HCT116 (cell line): Measurements from ENCODE around the gene LCK. TPM values are rescaled to one million over a fixed set of nuclear protein-coding genes. Genes with fewer than 3 reads are reported as not detected.

Experiments used
- ATAC-seq: fragments of 200-7000 bp; cut with Tn5 transposase; 2 replicates; pipeline ENCODE4 v1.9.1; 2020; ENCODE audit warnings: mild to moderate bottlenecking, moderate library complexity
- BruUV-seq: library from RNA; stranded (reverse); fragments of 400-500 nt; replicated peaks from 2 replicates; lab custom pipeline; 2021; lab: Mats Ljungman, UMichigan
- CTCF ChIA-PET: fragments of 300-600 bp; sonication (Branson Sonifier 250); formaldehyde crosslinking; loops from one replicate; lab custom pipeline; 2021; ENCODE audit warnings: antibody characterized with exemption; lab: Charles Lee
- POLR2A ChIA-PET: fragments of 300-600, 350-600 bp; sonication (Branson Sonifier 250); formaldehyde crosslinking; loops from one replicate; lab custom pipeline; 2021; ENCODE audit warnings: antibody characterized with exemption; lab: Charles Lee
- RAD21 ChIA-PET, 2 experiments: fragments of 300-600 bp; sonication (Branson Sonifier 250); formaldehyde crosslinking; loops; one replicate each; lab custom pipeline; 2023; ENCODE audit warnings: low total read pairs in 2 of 2; ENCODE audit not compliant: uncharacterized antibody in 2 of 2, unreplicated experiment in 2 of 2, low non-redundant PET in 1 of 2; lab: Charles Lee
- DNase-seq: peaks from one replicate; pipeline ENCODE4 v3.0.0-alpha.2; 2010; ENCODE audit warnings: low read depth, low spot score
- H2AFZ ChIP-seq: fragments of 200-600 bp; shearing (Covaris generic), sonication (generic); 2 replicates; pipeline ENCODE4 v1.6.1; 2017; ENCODE audit warnings: low read depth, mixed run types, mixed read lengths, antibody characterized with exemption, low read length; ENCODE audit not compliant: poor library complexity, severe bottlenecking
- H3K27ac ChIP-seq: 2 replicates; pipeline ENCODE4 v1.5.1; 2012; ENCODE audit warnings: low read depth, low read length
- H3K27me3 ChIP-seq: fragments of 200-600 bp; sonication (generic); 2 replicates; pipeline ENCODE4 v1.6.1; 2016; ENCODE audit warnings: mixed run types, low read length, mixed read lengths; ENCODE audit not compliant: insufficient read depth
- H3K36me3 ChIP-seq, 2 experiments: fragments of 200-500 bp in 1 of 2; fragments of 200-600 bp in 1 of 2; sonication (Bioruptor generic) in 1 of 2; sonication (generic) in 1 of 2; 2 replicates each; pipeline versions ENCODE4 v1.5.1 to v1.6.1; 2014 to 2016; ENCODE audit warnings: low read length in 2 of 2, inconsistent platforms in 1 of 2, mixed read lengths in 1 of 2, mixed run types in 1 of 2; ENCODE audit not compliant: insufficient read depth in 2 of 2, control insufficient read depth in 1 of 2
- H3K4me1 ChIP-seq, 2 experiments: fragments of 200-600 bp in 1 of 2; sonication (generic) in 1 of 2; 2 replicates each; pipeline versions ENCODE4 v1.5.1 to v1.6.1; 2012 to 2017; ENCODE audit warnings: low read length in 2 of 2, inconsistent platforms in 1 of 2, mild to moderate bottlenecking in 1 of 2, mixed read lengths in 1 of 2, mixed run types in 1 of 2, moderate library complexity in 1 of 2; ENCODE audit not compliant: insufficient read depth in 2 of 2, control insufficient read depth in 1 of 2
- H3K4me2 ChIP-seq: fragments of 200-600 bp; sonication (generic); 2 replicates; pipeline ENCODE4 v1.6.1; 2017; ENCODE audit warnings: mixed run types, low read length, mixed read lengths
- H3K4me3 ChIP-seq, 2 experiments: fragments of 200-600 bp in 1 of 2; sonication (generic) in 1 of 2; replicated peaks in 1 of 2; 2 replicates each; pipeline ENCODE4 v1.5.1; 2011 to 2016; ENCODE audit warnings: low read length in 2 of 2, control low read depth in 1 of 2, low read depth in 1 of 2, mild to moderate bottlenecking in 1 of 2, mixed read lengths in 1 of 2, mixed run types in 1 of 2
- H3K79me2 ChIP-seq: fragments of 200-600 bp; sonication (generic); 2 replicates; pipeline ENCODE4 v1.6.1; 2017; ENCODE audit warnings: mild to moderate bottlenecking, mixed run types, low read length, moderate library complexity, mixed read lengths; ENCODE audit not compliant: insufficient read depth
- H3K9ac ChIP-seq: fragments of 200-600 bp; sonication (generic); 2 replicates; pipeline ENCODE4 v1.6.1; 2016; ENCODE audit warnings: low read length, mixed read lengths
- H3K9me2 ChIP-seq: fragments of 200-600 bp; sonication (generic), shearing (Covaris generic); 2 replicates; pipeline ENCODE4 v1.6.1; 2017; ENCODE audit warnings: mixed run types, mild to moderate bottlenecking, moderate library complexity; ENCODE audit not compliant: insufficient read depth
- H3K9me3 ChIP-seq, 2 experiments: fragments of 200-500 bp in 1 of 2; fragments of 200-600 bp in 1 of 2; sonication (Bioruptor generic) in 1 of 2; sonication (generic) in 1 of 2; 2 replicates each; pipeline ENCODE4 v1.6.1; 2014 to 2017; ENCODE audit warnings: low read length in 2 of 2, mixed read lengths in 2 of 2, inconsistent platforms in 1 of 2, low read depth in 1 of 2, mild to moderate bottlenecking in 1 of 2, mixed run types in 1 of 2, moderate library complexity in 1 of 2; ENCODE audit not compliant: control insufficient read depth in 1 of 2, insufficient read depth in 1 of 2
- H4K20me1 ChIP-seq: fragments of 200-600 bp; sonication (generic), shearing (Covaris generic); 2 replicates; pipeline ENCODE4 v1.6.1; 2017; ENCODE audit warnings: mixed run types, mild to moderate bottlenecking, moderate library complexity; ENCODE audit not compliant: insufficient read depth
- ATF3 ChIP-seq: IDR thresholded peaks from 2 replicates; pipeline ENCODE4 v1.6.1; 2012
- CBX3 ChIP-seq: IDR thresholded peaks from 2 replicates; pipeline ENCODE4 v1.6.1; 2012; ENCODE audit warnings: low read depth
- CEBPB ChIP-seq: IDR thresholded peaks from 2 replicates; pipeline ENCODE4 v1.6.1; 2012; ENCODE audit warnings: low read depth
- EGR1 ChIP-seq: IDR thresholded peaks from 2 replicates; pipeline ENCODE4 v1.6.1; 2012; ENCODE audit warnings: low read depth
- ELF1 ChIP-seq: IDR thresholded peaks from 2 replicates; pipeline ENCODE4 v1.6.1; 2012; ENCODE audit warnings: low read depth, borderline replicate concordance
- EZH2 ChIP-seq: fragments of 200-600 bp; sonication (generic); IDR thresholded peaks from 2 replicates; pipeline ENCODE4 v1.6.1; 2017; ENCODE audit warnings: antibody characterized with exemption, mixed run types
- EZH2phosphoT487 ChIP-seq: fragments of 200-600 bp; IDR thresholded peaks from 2 replicates; pipeline ENCODE4 v1.6.1; 2018; ENCODE audit warnings: antibody characterized with exemption, borderline replicate concordance
- FOSL1 ChIP-seq: IDR thresholded peaks from 2 replicates; pipeline ENCODE4 v1.6.1; 2012; ENCODE audit warnings: low read depth
- JUND ChIP-seq: IDR thresholded peaks from 2 replicates; pipeline ENCODE4 v1.6.1; 2012
- POLR2A ChIP-seq: IDR thresholded peaks from 2 replicates; pipeline ENCODE4 v1.7.0; 2011; ENCODE audit warnings: borderline replicate concordance; ENCODE audit not compliant: insufficient read depth, insufficient read length; ENCODE audit errors: extremely low read depth
- RAD21 ChIP-seq: IDR thresholded peaks from 2 replicates; pipeline ENCODE4 v1.6.1; 2012; ENCODE audit warnings: low read depth, mild to moderate bottlenecking
- REST ChIP-seq: IDR thresholded peaks from 2 replicates; pipeline ENCODE4 v1.6.1; 2012; ENCODE audit warnings: low read depth
- SP1 ChIP-seq: IDR thresholded peaks from 2 replicates; pipeline ENCODE4 v1.6.1; 2012; ENCODE audit warnings: low read depth
- SRF ChIP-seq: IDR thresholded peaks from 2 replicates; pipeline ENCODE4 v1.6.1; 2012; ENCODE audit warnings: low read depth
- TCF7L2 ChIP-seq: IDR thresholded peaks from 2 replicates; pipeline ENCODE4 v1.7.0; 2011; ENCODE audit warnings: borderline replicate concordance, inconsistent platforms; ENCODE audit not compliant: insufficient read depth, insufficient read length; ENCODE audit errors: extremely low read depth
- YY1 ChIP-seq: IDR thresholded peaks from 2 replicates; pipeline ENCODE4 v1.6.1; 2011; ENCODE audit warnings: low read length, low read depth, moderate library complexity, mild to moderate bottlenecking; ENCODE audit not compliant: insufficient replicate concordance; ENCODE audit errors: extremely low read depth
- intact Hi-C: fragments of 100-400 bp; cut with micrococcal nuclease; formaldehyde crosslinking; loops from 2 replicates; pipeline ENCODE4 v1.10.0; 2022
- total RNA-seq: library from RNA; stranded (reverse); gene quantifications from one replicate; pipeline ENCODE4 v1.2.1, GENCODE V29; 2021; ENCODE audit not compliant: unreplicated experiment
- TF ChIP-seq, protein P1 (sequence below), 3 experiments: fragments of 200-600 bp in 1 of 3; sonication (generic) in 1 of 3; IDR thresholded peaks in 2 of 3; conservative IDR thresholded peaks in 1 of 3; 2 replicates each; pipeline ENCODE4 v1.5.1; 2012 to 2017; ENCODE audit warnings: low read depth in 2 of 3, low read length in 2 of 3, antibody characterized with exemption in 1 of 3, borderline replicate concordance in 1 of 3, control low read depth in 1 of 3, mild to moderate bottlenecking in 1 of 3, mixed read lengths in 1 of 3, mixed run types in 1 of 3, moderate library complexity in 1 of 3; ENCODE audit not compliant: insufficient read depth in 1 of 3
- TF ChIP-seq, protein P2 (sequence below): IDR thresholded peaks from 2 replicates; pipeline ENCODE4 v1.6.1; 2012

LCK gene
- total RNA-seq, 1 experiment from 2014 or later, result 0.79 TPM

- ATAC-seq (peak; percentile 87), DNase-seq (peak; percentile 65)
- intact Hi-C loops, result no loop called here
- no peak within 1 kb of the TSS for H2AFZ ChIP-seq
- H4K20me1 ChIP-seq, result no peaks in the 10 kb centered on the region
- peak within 1 kb of the TSS; percentile 95 for H3K9ac ChIP-seq
- H3K36me3 ChIP-seq, result peaks cover 0 to 11% of the 10 kb centered on the region in 2 experiments; a peak in 1 of 4 replicates
- no peaks in the 10 kb centered on the region for H3K27me3 ChIP-seq
- no peaks in the 10 kb centered on the region for H3K9me2 ChIP-seq
- H3K79me2 ChIP-seq, result peaks cover 19% of the 10 kb centered on the region; the same call in 1 of the 2 replicates
- peak within 1 kb of the TSS; percentile 77 to 78 for H3K4me3 ChIP-seq
- H3K27ac ChIP-seq, result peak within 1 kb of the TSS; percentile 62
- ChIA-PET POLR2A (interaction anchor here (0.6 to 1.2 kb wide), 2 partner anchors 40 to 131 kb away, joined by 3 read pairs; partner anchors contain the start of gene MARCKSL1), CTCF (interaction anchor here (0.9 to 1.0 kb wide), 2 partner anchors 10 kb away, joined by 3 to 4 read pairs; no protein-coding TSS in a partner anchor), RAD21 (no interaction called here)
- TSS peak; percentile 86 for BruUV-seq
- no peaks in the 10 kb centered on the region for H3K9me3 ChIP-seq
- peaks cover 6 to 35% of the 10 kb centered on the region in 2 experiments; a peak in 3 of 4 replicates for H3K4me1 ChIP-seq
- H3K4me2 ChIP-seq, result peak within 1 kb of the TSS; percentile 91
- TF ChIP-seq TCF7L2, result no peak
- no peak for TF ChIP-seq RAD21
- TF ChIP-seq JUND, result no peak
- TF ChIP-seq FOSL1, result no peak
- TF ChIP-seq REST, result no peak
- TF ChIP-seq EZH2, result no peak
- TF ChIP-seq EZH2phosphoT487, result no peak
- TF ChIP-seq, protein P1, sequence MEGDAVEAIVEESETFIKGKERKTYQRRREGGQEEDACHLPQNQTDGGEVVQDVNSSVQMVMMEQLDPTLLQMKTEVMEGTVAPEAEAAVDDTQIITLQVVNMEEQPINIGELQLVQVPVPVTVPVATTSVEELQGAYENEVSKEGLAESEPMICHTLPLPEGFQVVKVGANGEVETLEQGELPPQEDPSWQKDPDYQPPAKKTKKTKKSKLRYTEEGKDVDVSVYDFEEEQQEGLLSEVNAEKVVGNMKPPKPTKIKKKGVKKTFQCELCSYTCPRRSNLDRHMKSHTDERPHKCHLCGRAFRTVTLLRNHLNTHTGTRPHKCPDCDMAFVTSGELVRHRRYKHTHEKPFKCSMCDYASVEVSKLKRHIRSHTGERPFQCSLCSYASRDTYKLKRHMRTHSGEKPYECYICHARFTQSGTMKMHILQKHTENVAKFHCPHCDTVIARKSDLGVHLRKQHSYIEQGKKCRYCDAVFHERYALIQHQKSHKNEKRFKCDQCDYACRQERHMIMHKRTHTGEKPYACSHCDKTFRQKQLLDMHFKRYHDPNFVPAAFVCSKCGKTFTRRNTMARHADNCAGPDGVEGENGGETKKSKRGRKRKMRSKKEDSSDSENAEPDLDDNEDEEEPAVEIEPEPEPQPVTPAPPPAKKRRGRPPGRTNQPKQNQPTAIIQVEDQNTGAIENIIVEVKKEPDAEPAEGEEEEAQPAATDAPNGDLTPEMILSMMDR (IDR thresholded peaks at IDR 0.05 in 2 of 3, conservative IDR thresholded peaks at IDR 0.05 in 1 of 3; ENCODE audit: borderline replicate concordance in 1 of 3, insufficient read depth in 1 of 3, low read depth in 2 of 3, low read length in 2 of 3), result no peak
- no peak; the same call in 1 of the 2 replicates for TF ChIP-seq ATF3
- TF ChIP-seq SP1, result no peak; the same call in 1 of the 2 replicates
- peak; percentile 76 for TF ChIP-seq YY1
- TF ChIP-seq EGR1, result peak; percentile 98
- no peak for TF ChIP-seq ELF1
- TF ChIP-seq, protein P2, sequence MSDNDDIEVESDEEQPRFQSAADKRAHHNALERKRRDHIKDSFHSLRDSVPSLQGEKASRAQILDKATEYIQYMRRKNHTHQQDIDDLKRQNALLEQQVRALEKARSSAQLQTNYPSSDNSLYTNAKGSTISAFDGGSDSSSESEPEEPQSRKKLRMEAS, result peak; percentile 49; the same call in 1 of the 2 replicates
- no peak for TF ChIP-seq CEBPB
- no peak for TF ChIP-seq CBX3
- TF ChIP-seq POLR2A, result peak; percentile 44
- no peak; the same call in 1 of the 2 replicates for TF ChIP-seq SRF
Measured at GRCh38 chr1:32205401-32206370, 45.4 kb upstream of the LCK start, which contains the start of gene IQCC. Gene IQCC (plus strand): TSS chr1:32205671. CDS start chr1:32205682, 11 bp downstream.
